Neutrophil (primary cell): ENCODE results near the gene WNT6.

ENCODE experiments used
- H3K27ac ChIP-seq: fragments of 200-600 bp; sonication (generic); 2 replicates; pipeline ENCODE4 v1.5.1; 2016; ENCODE audit warnings: mild to moderate bottlenecking, moderate library complexity
- H3K27me3 ChIP-seq: fragments of 200-600 bp; sonication (generic); 2 replicates; pipeline ENCODE4 v1.6.0; 2016; ENCODE audit warnings: mild to moderate bottlenecking
- H3K36me3 ChIP-seq: fragments of 200-600 bp; sonication (generic); 2 replicates; pipeline ENCODE4 v1.5.1; 2017
- H3K4me1 ChIP-seq, 2 experiments: fragments of 200-600 bp in 1 of 2; sonication (generic) in 1 of 2; 1 replicate in 1 of 2; 2 replicates in 1 of 2; pipeline versions ENCODE4 v1.5.1 to v1.6.1; 2013 to 2016; ENCODE audit warnings: low read depth in 1 of 2, low read length in 1 of 2, mild to moderate bottlenecking in 1 of 2, moderate library complexity in 1 of 2; ENCODE audit not compliant: control insufficient read depth in 1 of 2, insufficient read depth in 1 of 2
- H3K4me3 ChIP-seq, 2 experiments: fragments of 200-600 bp in 1 of 2; sonication (generic) in 1 of 2; 1 replicate in 1 of 2; 2 replicates in 1 of 2; pipeline ENCODE4 v1.5.1; 2013 to 2016; ENCODE audit warnings: low read depth in 1 of 2, low read length in 1 of 2, mild to moderate bottlenecking in 1 of 2, moderate library complexity in 1 of 2
- H3K9me3 ChIP-seq: fragments of 200-600 bp; sonication (generic); 2 replicates; pipeline ENCODE4 v1.5.1; 2016
- CTCF ChIP-seq: fragments of 200-600 bp; sonication (generic); IDR thresholded peaks from 2 replicates; pipeline ENCODE4 v1.5.1; 2016; ENCODE audit warnings: antibody characterized with exemption

The WNT6 gene

DNA sequence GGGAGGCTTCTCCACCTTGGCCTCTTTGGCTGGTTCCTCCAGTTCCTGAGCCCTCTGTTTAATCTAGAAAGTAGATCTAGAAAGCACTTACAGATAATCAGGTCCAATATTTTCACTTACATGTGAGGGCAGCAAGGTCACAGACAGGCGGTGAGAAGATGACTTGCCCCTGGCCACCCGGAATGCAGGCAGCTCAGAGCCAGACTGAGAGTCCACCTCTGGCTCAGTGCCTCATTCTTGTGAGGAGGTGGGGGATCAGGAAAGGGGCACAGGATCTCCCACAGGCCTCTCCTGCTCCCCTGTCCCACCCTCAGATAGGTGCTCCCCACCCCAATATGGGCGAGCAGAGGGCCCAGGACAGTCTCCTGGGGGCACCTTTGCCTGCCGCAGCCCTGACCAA, 5.8 kb downstream of the WNT6 start:
- Histone ChIP-seq H3K27me3 (peaks cover 100% of the 10 kb centered on the region), H3K4me1 (no peaks in the 10 kb centered on the region), H3K27ac (no peak overlapping the region), H3K4me3 (no peak overlapping the region), H3K9me3 (no peaks in the 10 kb centered on the region), H3K36me3 (no peaks in the 10 kb centered on the region)
- no peak for TF ChIP-seq CTCF

DNA sequence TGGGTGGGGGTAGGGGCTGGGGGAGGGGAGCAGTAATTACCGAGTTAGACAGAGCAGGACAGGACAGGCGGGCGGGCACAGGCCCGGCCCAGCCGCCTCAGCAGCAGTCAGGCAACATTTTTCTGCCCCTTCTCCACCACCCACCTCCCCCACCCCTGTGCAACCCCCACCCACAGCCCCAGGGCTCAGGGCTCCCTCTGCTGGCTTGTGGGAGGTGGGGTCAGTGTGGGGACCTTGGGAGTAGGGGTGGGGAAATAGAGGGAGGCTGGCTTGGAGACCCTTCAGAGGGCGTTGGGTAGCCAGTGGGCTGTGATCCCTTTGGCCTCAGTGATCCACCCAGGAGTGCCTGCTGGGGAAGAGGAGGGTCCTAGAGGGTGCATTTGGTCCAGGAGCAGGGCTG, 6.4 kb downstream of the WNT6 start:
- TF ChIP-seq CTCF, result no peak
- H3K36me3 ChIP-seq, result no peaks in the 10 kb centered on the region
- no peaks in the 10 kb centered on the region for H3K9me3 ChIP-seq
- no peak overlapping the region for H3K4me3 ChIP-seq
- H3K27me3 ChIP-seq, result peaks cover 100% of the 10 kb centered on the region
- H3K27ac ChIP-seq, result no peak overlapping the region
- H3K4me1 ChIP-seq, result peaks cover under 1 to 4% of the 10 kb centered on the region in 2 experiments

- Histone ChIP-seq H3K27me3 (peaks cover 100% of the 10 kb centered on the region), H3K27ac (no peak overlapping the region), H3K4me3 (no peak overlapping the region), H3K36me3 (no peaks in the 10 kb centered on the region), H3K4me1 (peaks cover 4 to 11% of the 10 kb centered on the region in 2 experiments), H3K9me3 (no peaks in the 10 kb centered on the region)
- no peak for TF ChIP-seq CTCF
Measured at GRCh38 chr2:218867900-218868299, 8.3 kb downstream of the WNT6 start.

DNA sequence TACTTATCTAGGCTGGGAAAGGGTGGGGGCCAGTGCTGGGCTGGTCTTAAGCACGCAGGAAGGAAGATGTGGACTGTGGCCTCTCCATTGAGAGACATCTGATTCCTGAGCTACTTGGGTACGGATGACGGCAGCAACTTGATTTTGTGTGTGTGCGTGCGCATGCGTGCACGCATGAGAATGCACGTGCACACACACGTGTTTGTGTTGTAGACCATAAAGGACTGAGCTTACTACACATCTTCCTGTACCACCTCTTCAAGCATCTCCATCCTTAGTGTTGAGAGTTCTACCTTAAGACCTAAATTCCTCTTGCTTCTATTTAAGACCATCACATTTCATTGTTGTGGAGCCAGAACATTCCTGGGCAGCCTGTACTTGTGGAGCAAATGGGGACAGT, 9.5 kb downstream of the WNT6 start:
- H3K27ac ChIP-seq, result no peak overlapping the region
- no peaks in the 10 kb centered on the region for H3K36me3 ChIP-seq
- peaks cover 4 to 11% of the 10 kb centered on the region in 2 experiments for H3K4me1 ChIP-seq
- H3K27me3 ChIP-seq, result peaks cover 100% of the 10 kb centered on the region
- H3K9me3 ChIP-seq, result no peaks in the 10 kb centered on the region
- TF ChIP-seq CTCF, result no peak
- H3K4me3 ChIP-seq, result no peak overlapping the region

- peaks cover 100% of the 10 kb centered on the region for H3K27me3 ChIP-seq
- no peaks in the 10 kb centered on the region for H3K9me3 ChIP-seq
- H3K4me1 ChIP-seq, result peaks cover 4 to 11% of the 10 kb centered on the region in 2 experiments
- no peak for TF ChIP-seq CTCF
- no peak overlapping the region for H3K4me3 ChIP-seq
- no peak overlapping the region for H3K27ac ChIP-seq
- no peaks in the 10 kb centered on the region for H3K36me3 ChIP-seq
Measured at GRCh38 chr2:218870984-218871344, 11.4 kb downstream of the WNT6 start.
